ENCODE data around the gene ITIH3. TPM values are rescaled to one million over a fixed set of nuclear protein-coding genes. Genes with fewer than 3 reads are reported as not detected.

Gene ITIH3
- total and polyA plus RNA-seq, 9 donors = 0.23 to 14.2 (median 1.8) TPM

GRCh38 chr3:52811452-52812011 lies 16.9 kb downstream of the ITIH3 start:
- Histone ChIP-seq H3K4me1 (ENCODE audit: insufficient read depth) (no peaks in the 10 kb centered on the region), H3K4me3 (no peak overlapping the region), H3K9me3 (no peaks in the 10 kb centered on the region), H3K36me3 (no peaks in the 10 kb centered on the region), H3K27ac (no peak overlapping the region), H3K27me3 (no peaks in the 10 kb centered on the region)
- no peak for DNase-seq
- WGBS, 3 donors = 74 to 75% (median 75%) methylated on average over 7 of the region's 7 CpGs
- intact Hi-C loops (cut with DNase I) = no loop called here
- TF ChIP-seq EP300 (IDR thresholded peaks at IDR 0.05) (no peak), CTCF (IDR thresholded peaks at IDR 0.05) (no peak), POLR2A (IDR thresholded peaks at IDR 0.05) (no peak)

GRCh38 chr3:52813810-52814209 lies 19.2 kb downstream of the ITIH3 start:
- Histone ChIP-seq H3K36me3 (no peaks in the 10 kb centered on the region), H3K27me3 (no peaks in the 10 kb centered on the region), H3K4me1 (ENCODE audit: insufficient read depth) (no peaks in the 10 kb centered on the region), H3K4me3 (no peak overlapping the region), H3K27ac (no peak overlapping the region), H3K9me3 (no peaks in the 10 kb centered on the region)
- 71 to 86% (median 71%) methylated on average over 8 of the region's 8 CpGs for WGBS, 3 donors
- TF ChIP-seq EP300 (IDR thresholded peaks at IDR 0.05) = no peak
- no peak for TF ChIP-seq POLR2A (IDR thresholded peaks at IDR 0.05)
- no peak for TF ChIP-seq CTCF (IDR thresholded peaks at IDR 0.05)
- intact Hi-C loops (cut with DNase I) = no loop called here
- DNase-seq = no peak

GRCh38 chr3:52816199-52816598 lies 21.6 kb downstream of the ITIH3 start:
- no peaks in the 10 kb centered on the region for H3K27me3 ChIP-seq
- no peaks in the 10 kb centered on the region for H3K9me3 ChIP-seq
- intact Hi-C loops (cut with DNase I) = no loop called here
- no peak for DNase-seq
- 88 to 92% (median 89%) methylated on average over 6 of the region's 6 CpGs for WGBS, 3 donors
- H3K4me3 ChIP-seq = no peak overlapping the region
- H3K27ac ChIP-seq = no peak overlapping the region
- no peaks in the 10 kb centered on the region for H3K36me3 ChIP-seq
- no peak for TF ChIP-seq CTCF (IDR thresholded peaks at IDR 0.05)
- TF ChIP-seq EP300 (IDR thresholded peaks at IDR 0.05) = no peak
- H3K4me1 ChIP-seq (ENCODE audit: insufficient read depth) = no peaks in the 10 kb centered on the region

- Histone ChIP-seq H3K9me3 (no peaks in the 10 kb centered on the region), H3K4me1 (ENCODE audit: insufficient read depth) (no peaks in the 10 kb centered on the region), H3K36me3 (no peaks in the 10 kb centered on the region), H3K27ac (no peak overlapping the region), H3K4me3 (no peak overlapping the region), H3K27me3 (no peaks in the 10 kb centered on the region)
- intact Hi-C loops (cut with DNase I) = no loop called here
- TF ChIP-seq POLR2A (IDR thresholded peaks at IDR 0.05) (no peak), CTCF (IDR thresholded peaks at IDR 0.05) (no peak), EP300 (IDR thresholded peaks at IDR 0.05) (no peak)
- DNase-seq = no peak
- WGBS, 3 donors = 90 to 91% (median 90%) methylated on average over 10 of the region's 10 CpGs
Measured at GRCh38 chr3:52816654-52817053, 22.1 kb downstream of the ITIH3 start.

All from ovary (tissue), 9 donors.